ENCODE measurements around the gene SPATS1. TPM values are rescaled to one million over a fixed set of nuclear protein-coding genes. Genes with fewer than 3 reads are reported as not detected.

The SPATS1 gene
- total and polyA plus RNA-seq, 2 of the 4 experiments (the other 2 are of a cell fraction) = not detected

DNA sequence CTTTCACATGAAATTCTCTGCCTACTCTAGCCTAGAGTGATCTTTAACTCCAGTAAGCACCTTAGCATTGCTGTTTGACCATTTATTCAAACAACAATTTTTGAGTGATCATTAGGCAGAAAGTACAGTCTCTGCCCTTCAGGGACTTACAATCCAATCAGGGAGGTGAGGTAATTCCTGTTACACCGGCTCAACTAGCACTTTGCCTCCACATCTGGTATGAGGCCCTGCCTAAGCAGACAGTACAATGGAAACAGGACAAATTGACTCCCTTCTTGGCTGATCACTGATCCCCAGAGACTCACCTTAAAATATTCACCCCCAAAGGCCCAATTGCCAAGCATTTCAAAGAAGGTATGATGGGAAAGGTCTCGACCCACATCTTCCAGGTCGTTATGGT, 30.7 kb upstream of the SPATS1 start:
- Histone ChIP-seq H3K23ac (ENCODE audit: low read depth, low read length) (no peak overlapping the region), H3K9me1 (ENCODE audit: insufficient read depth, low read length) (peaks cover 10% of the 10 kb centered on the region), H3K14ac (replicated peaks; ENCODE audit: low read depth, low read length) (no peak overlapping the region), H4K20me1 (ENCODE audit: insufficient read depth, low read length) (no peaks in the 10 kb centered on the region), H2BK20ac (ENCODE audit: low read depth, low read length) (no peak overlapping the region), H3K4me3 (ENCODE audit: insufficient read depth, low read depth, low read length) (no peak overlapping the region), H2BK5ac (ENCODE audit: low read depth, low read length, poor library complexity, severe bottlenecking) (no peak overlapping the region), H2AK9ac (replicated peaks; ENCODE audit: low read depth, low read length, poor library complexity) (peak overlapping the region; percentile 66), H2AK5ac (ENCODE audit: low read depth, low read length) (no peak overlapping the region), H3K27ac (ENCODE audit: insufficient read depth, low read length) (no peak overlapping the region), H3K79me1 (ENCODE audit: low read depth in 1 of 2, low read length in 2 of 2) (peaks cover 20 to 24% of the 10 kb centered on the region in 2 experiments), H2AFZ (replicated peaks; ENCODE audit: low read length, poor library complexity) (no peak overlapping the region), H2BK120ac (ENCODE audit: low read depth, low read length) (no peak overlapping the region), H3K9me3 (ENCODE audit: control insufficient read depth, insufficient read depth, low read length) (no peaks in the 10 kb centered on the region), H3K4me2 (ENCODE audit: low read depth, low read length) (peak overlapping the region; percentile 79), H3K56ac (ENCODE audit: extremely low read depth, insufficient read depth, low read length) (no peak overlapping the region), H3K4me1 (ENCODE audit: control insufficient read depth, insufficient read depth, low read length) (peaks cover 8% of the 10 kb centered on the region), H4K91ac (ENCODE audit: insufficient read depth, low read depth, low read length) (no peak overlapping the region), H4K8ac (ENCODE audit: low read depth in 2 of 2, low read length in 2 of 2) (no peak overlapping the region), H3K9ac (ENCODE audit: low read depth, low read length) (no peak overlapping the region), H3K4ac (ENCODE audit: low read depth, low read length) (no peak overlapping the region), H3K27me3 (ENCODE audit: control insufficient read depth, insufficient read depth, low read length) (peaks cover 10% of the 10 kb centered on the region), H3K36me3 (ENCODE audit: control insufficient read depth, insufficient read depth, low read length) (peaks cover 31% of the 10 kb centered on the region), H2BK15ac (ENCODE audit: low read depth, low read length) (no peak overlapping the region), H3K18ac (ENCODE audit: low read depth, low read length) (no peak overlapping the region), H4K5ac (ENCODE audit: low read depth, low read length) (no peak overlapping the region)
- CTCF ChIA-PET = interaction anchor here (1.4 kb wide), 1 partner anchor 14 kb away, joined by 4 read pairs; no protein-coding TSS in a partner anchor
- ATAC-seq (ENCODE audit: low read depth) (no peak), DNase-seq (no peak)
- POLR2A ChIA-PET (ENCODE audit: unreplicated experiment) = no interaction called here
- in situ Hi-C loops (cut with MboI; ENCODE audit: low sequenced_read_pairs) (no loop called here), intact Hi-C loops (cut with micrococcal nuclease) (no loop called here), dilution Hi-C loops (cut with HindIII; ENCODE audit: low sequenced_read_pairs, unreplicated experiment) (no loop called here)
- 75% methylated on average over 2 of the region's 3 CpGs; no CpG with 5 or more reads in 1 of the 2 experiments for WGBS, 2 experiments (ENCODE audit: extremely low coverage in 2 of 2, insufficient read length in 1 of 2)
- TF ChIP-seq BHLHE40 (IDR thresholded peaks at IDR 0.05; ENCODE audit: low read depth, low read length) = no peak
- no peak for TF ChIP-seq CEBPB (IDR thresholded peaks at IDR 0.05; ENCODE audit: low read depth, low read length)
- no peak for TF ChIP-seq RAD21 (IDR thresholded peaks at IDR 0.05; ENCODE audit: low read length)
- TF ChIP-seq, protein P1, sequence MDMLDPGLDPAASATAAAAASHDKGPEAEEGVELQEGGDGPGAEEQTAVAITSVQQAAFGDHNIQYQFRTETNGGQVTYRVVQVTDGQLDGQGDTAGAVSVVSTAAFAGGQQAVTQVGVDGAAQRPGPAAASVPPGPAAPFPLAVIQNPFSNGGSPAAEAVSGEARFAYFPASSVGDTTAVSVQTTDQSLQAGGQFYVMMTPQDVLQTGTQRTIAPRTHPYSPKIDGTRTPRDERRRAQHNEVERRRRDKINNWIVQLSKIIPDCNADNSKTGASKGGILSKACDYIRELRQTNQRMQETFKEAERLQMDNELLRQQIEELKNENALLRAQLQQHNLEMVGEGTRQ (IDR thresholded peaks at IDR 0.05; ENCODE audit: low read depth, low read length) = no peak
- TF ChIP-seq, protein P2, sequence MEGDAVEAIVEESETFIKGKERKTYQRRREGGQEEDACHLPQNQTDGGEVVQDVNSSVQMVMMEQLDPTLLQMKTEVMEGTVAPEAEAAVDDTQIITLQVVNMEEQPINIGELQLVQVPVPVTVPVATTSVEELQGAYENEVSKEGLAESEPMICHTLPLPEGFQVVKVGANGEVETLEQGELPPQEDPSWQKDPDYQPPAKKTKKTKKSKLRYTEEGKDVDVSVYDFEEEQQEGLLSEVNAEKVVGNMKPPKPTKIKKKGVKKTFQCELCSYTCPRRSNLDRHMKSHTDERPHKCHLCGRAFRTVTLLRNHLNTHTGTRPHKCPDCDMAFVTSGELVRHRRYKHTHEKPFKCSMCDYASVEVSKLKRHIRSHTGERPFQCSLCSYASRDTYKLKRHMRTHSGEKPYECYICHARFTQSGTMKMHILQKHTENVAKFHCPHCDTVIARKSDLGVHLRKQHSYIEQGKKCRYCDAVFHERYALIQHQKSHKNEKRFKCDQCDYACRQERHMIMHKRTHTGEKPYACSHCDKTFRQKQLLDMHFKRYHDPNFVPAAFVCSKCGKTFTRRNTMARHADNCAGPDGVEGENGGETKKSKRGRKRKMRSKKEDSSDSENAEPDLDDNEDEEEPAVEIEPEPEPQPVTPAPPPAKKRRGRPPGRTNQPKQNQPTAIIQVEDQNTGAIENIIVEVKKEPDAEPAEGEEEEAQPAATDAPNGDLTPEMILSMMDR (conservative IDR thresholded peaks at IDR 0.05; ENCODE audit: low read depth, low read length) = no peak
- TF ChIP-seq CHD1 (IDR thresholded peaks at IDR 0.05; ENCODE audit: low read depth, low read length) = no peak
- no peak for TF ChIP-seq MAFK (IDR thresholded peaks at IDR 0.05; ENCODE audit: low read depth, low read length)
- TF ChIP-seq POLR2A (IDR thresholded peaks at IDR 0.05; ENCODE audit: low read depth, low read length) = no peak
- TF ChIP-seq NFE2L2 (IDR thresholded peaks at IDR 0.05; ENCODE audit: low read depth, low read length) = no peak
- no peak for TF ChIP-seq RFX5 (IDR thresholded peaks at IDR 0.05; ENCODE audit: low read depth, low read length)
- no peak for TF ChIP-seq FOS (IDR thresholded peaks at IDR 0.05; ENCODE audit: low read depth, low read length)
- TF ChIP-seq RCOR1 (IDR thresholded peaks at IDR 0.05; ENCODE audit: insufficient replicate concordance, low read length) = no peak
- BruUV-seq (replicated peaks) = no TSS peak
